NT2/D1 (cell line): ENCODE results near the gene LONRF3.

Experiments used
- DNase-seq: peaks from one replicate; pipeline ENCODE4 v3.0.0-alpha.2; 2011; ENCODE audit warnings: low read depth, low spot score
- H3K27me3 ChIP-seq: 2 replicates; pipeline ENCODE4 v1.6.0; 2011; ENCODE audit warnings: mild to moderate bottlenecking; ENCODE audit not compliant: insufficient read length, insufficient read depth
- H3K36me3 ChIP-seq: 2 replicates; pipeline ENCODE4 v1.6.1; 2011; ENCODE audit warnings: mild to moderate bottlenecking, low read length, mixed read lengths; ENCODE audit not compliant: insufficient read depth, insufficient read length
- H3K4me1 ChIP-seq: 2 replicates; pipeline ENCODE4 v1.5.1; 2011; ENCODE audit not compliant: insufficient read depth, insufficient read length
- H3K4me3 ChIP-seq: 2 replicates; pipeline ENCODE4 v1.5.1; 2011; ENCODE audit warnings: low read depth; ENCODE audit not compliant: insufficient read length
- H3K9ac ChIP-seq: 2 replicates; pipeline ENCODE4 v1.6.0; 2011; ENCODE audit warnings: low read depth; ENCODE audit not compliant: insufficient read length
- H3K9me3 ChIP-seq: 2 replicates; pipeline ENCODE4 v1.5.1; 2011; ENCODE audit warnings: mild to moderate bottlenecking, low read length; ENCODE audit not compliant: insufficient read depth
- SUZ12 ChIP-seq: IDR thresholded peaks from 2 replicates; pipeline ENCODE4 v1.6.1; 2011; ENCODE audit not compliant: insufficient read length, insufficient read depth; ENCODE audit errors: extremely low read depth
- YY1 ChIP-seq: IDR thresholded peaks from 2 replicates; pipeline ENCODE4 v1.6.1; 2011; ENCODE audit not compliant: insufficient read length, insufficient read depth
- ZNF274 ChIP-seq: IDR thresholded peaks from 2 replicates; pipeline ENCODE4 v1.6.1; 2011; ENCODE audit warnings: mild to moderate bottlenecking, low read depth, low read length

LONRF3 gene

DNA sequence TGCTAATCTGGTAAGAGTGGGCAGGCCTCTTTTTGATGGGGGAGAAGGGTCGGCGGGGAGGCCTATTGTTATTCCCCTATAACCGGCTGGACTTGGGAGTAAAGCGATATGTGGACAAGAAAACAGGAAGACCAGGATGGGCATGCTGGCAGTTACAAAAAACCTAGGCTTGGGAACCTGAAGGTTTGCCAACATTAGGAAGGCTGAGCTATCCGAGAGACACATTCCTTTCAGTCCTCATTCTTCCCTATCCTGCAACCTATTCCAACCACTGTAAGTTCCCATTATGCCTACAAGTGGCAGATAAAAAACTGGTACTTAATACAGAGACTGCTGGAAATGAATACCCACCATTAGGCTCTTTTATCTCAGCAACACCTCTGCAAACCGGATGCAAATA, 66.0 kb downstream of the LONRF3 start:
- H3K9ac ChIP-seq, result no peak overlapping the region
- H3K9me3 ChIP-seq, result no peaks in the 10 kb centered on the region
- DNase-seq, result no peak
- H3K36me3 ChIP-seq, result no peaks in the 10 kb centered on the region
- no peak for TF ChIP-seq ZNF274
- no peaks in the 10 kb centered on the region for H3K4me1 ChIP-seq
- no peak overlapping the region for H3K4me3 ChIP-seq
- H3K27me3 ChIP-seq, result no peaks in the 10 kb centered on the region

DNA sequence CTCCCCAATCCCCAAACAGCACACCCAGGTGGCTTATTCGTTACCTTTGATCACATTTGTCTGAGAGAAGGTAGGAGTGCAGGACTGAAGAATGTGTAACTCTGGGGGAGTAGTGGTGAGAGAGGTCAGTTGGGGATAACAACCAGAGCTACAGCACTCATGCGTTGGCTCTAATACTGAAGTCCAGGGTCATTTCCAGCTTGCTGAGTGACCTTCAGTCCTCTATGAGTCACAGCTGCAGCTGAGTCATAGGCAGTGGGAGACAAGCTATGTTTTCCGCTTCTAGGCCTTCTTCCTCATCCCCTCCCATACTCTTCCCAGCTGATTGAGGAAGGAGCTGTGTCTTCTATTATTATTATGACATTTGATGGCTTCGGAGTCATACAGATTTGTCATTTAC, 66.8 kb downstream of the LONRF3 start:
- TF ChIP-seq ZNF274 (no peak), YY1 (no peak), SUZ12 (no peak)
- no peaks in the 10 kb centered on the region for H3K4me1 ChIP-seq

DNA sequence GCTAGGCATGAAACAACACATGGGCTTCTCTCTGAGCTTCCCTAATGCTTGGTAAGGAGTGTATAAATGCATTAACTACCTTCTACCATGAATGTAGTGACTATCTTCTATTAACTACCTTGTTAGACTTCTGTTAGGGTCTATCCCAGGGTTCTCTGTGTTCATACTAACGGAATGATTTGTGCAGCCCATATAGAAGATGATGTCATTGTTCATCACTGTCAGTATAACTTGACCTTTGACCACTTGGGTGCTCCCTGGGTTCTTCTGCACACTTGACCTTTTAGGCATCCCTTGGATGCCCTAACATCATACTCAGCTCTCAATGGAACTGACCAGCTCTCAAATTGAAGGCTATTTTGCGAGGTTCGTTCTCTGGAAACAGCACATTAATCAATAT, 67.6 kb downstream of the LONRF3 start:
- DNase-seq, result no peak
- no peaks in the 10 kb centered on the region for H3K9me3 ChIP-seq
- TF ChIP-seq YY1 (no peak), SUZ12 (no peak), ZNF274 (no peak)
- no peaks in the 10 kb centered on the region for H3K36me3 ChIP-seq
- no peak overlapping the region for H3K4me3 ChIP-seq
- no peaks in the 10 kb centered on the region for H3K27me3 ChIP-seq
- H3K9ac ChIP-seq, result no peak overlapping the region
- no peaks in the 10 kb centered on the region for H3K4me1 ChIP-seq

More for the DNA sequence above, 66.8 kb downstream of the LONRF3 start:
- DNase-seq, result no peak
- Histone ChIP-seq H3K4me3 (no peak overlapping the region), H3K9ac (no peak overlapping the region), H3K36me3 (no peaks in the 10 kb centered on the region), H3K27me3 (no peaks in the 10 kb centered on the region), H3K9me3 (no peaks in the 10 kb centered on the region)

DNA sequence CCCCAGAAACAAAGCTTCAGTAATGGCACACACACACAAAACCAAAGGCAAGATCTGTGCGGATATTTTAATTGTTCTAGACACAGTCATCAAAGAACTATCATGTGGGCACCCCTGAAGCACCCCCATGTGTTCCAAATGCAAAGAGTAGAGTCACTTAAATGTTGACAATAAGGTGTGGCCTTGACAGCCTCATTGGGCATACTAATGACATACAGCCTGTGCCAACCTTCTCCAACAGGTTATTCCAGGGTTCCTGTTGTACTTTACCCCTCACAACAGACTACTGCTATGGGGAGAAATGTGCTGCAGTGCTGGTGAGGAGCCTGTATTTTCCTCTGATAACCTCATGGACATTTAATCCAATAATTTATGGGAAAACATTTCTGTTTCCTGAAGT, 68.6 kb downstream of the LONRF3 start:
- H3K4me3 ChIP-seq, result no peak overlapping the region
- no peaks in the 10 kb centered on the region for H3K4me1 ChIP-seq
- H3K9me3 ChIP-seq, result no peaks in the 10 kb centered on the region
- no peak for TF ChIP-seq ZNF274
- no peak for TF ChIP-seq YY1
- TF ChIP-seq SUZ12, result no peak
- H3K36me3 ChIP-seq, result no peaks in the 10 kb centered on the region
- no peak for DNase-seq
- no peak overlapping the region for H3K9ac ChIP-seq
- no peaks in the 10 kb centered on the region for H3K27me3 ChIP-seq

DNA sequence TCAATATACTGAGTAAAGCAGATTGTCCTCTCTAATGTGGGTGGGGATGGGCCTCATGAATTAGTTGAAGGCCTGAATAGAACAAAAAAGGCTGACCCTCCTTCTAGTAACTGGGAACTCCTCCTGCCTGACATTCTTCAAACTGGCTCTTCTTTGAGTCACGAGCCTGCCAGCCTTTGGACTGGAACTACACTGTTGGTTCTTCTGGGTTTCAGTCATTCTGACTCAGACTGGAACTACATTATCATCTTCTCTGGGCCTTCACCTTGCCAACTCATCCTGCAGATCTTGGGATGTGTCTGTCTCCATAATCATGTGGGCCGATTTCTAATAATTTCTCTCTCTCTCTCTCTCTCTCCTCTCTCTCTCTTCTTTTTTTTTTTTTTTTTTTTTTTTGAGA, 71.5 kb downstream of the LONRF3 start:
- no peaks in the 10 kb centered on the region for H3K27me3 ChIP-seq
- H3K9ac ChIP-seq, result no peak overlapping the region
- H3K36me3 ChIP-seq, result no peaks in the 10 kb centered on the region
- H3K4me1 ChIP-seq, result no peaks in the 10 kb centered on the region
- H3K9me3 ChIP-seq, result no peaks in the 10 kb centered on the region
- no peak overlapping the region for H3K4me3 ChIP-seq
- TF ChIP-seq SUZ12, result no peak
- TF ChIP-seq YY1, result no peak
- no peak for TF ChIP-seq ZNF274
- no peak for DNase-seq

DNA sequence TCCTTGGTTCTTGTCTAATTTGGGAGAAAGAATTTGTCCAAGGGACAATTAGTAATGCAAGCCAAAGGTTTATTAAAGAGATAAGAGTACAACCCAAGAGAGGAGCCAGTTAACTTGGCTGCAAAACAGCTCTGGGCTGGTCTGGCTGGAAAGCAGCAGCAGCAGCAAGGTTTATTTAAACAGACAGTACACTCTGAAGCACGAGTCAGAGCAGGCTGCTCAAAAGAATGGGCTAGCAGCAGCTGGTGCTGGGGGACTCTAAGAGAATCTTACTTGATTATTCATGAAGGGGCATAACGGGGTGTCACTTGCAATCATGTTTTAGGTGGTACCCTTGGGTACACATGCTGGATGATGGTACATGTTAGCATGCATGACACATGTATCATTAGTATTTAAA, 81.3 kb downstream of the LONRF3 start:
- Histone ChIP-seq H3K27me3 (no peaks in the 10 kb centered on the region), H3K9ac (no peak overlapping the region), H3K36me3 (no peaks in the 10 kb centered on the region), H3K9me3 (no peaks in the 10 kb centered on the region), H3K4me1 (no peaks in the 10 kb centered on the region), H3K4me3 (no peak overlapping the region)
- DNase-seq, result no peak
- TF ChIP-seq ZNF274, result no peak
- no peak for TF ChIP-seq SUZ12
- TF ChIP-seq YY1, result no peak

DNA sequence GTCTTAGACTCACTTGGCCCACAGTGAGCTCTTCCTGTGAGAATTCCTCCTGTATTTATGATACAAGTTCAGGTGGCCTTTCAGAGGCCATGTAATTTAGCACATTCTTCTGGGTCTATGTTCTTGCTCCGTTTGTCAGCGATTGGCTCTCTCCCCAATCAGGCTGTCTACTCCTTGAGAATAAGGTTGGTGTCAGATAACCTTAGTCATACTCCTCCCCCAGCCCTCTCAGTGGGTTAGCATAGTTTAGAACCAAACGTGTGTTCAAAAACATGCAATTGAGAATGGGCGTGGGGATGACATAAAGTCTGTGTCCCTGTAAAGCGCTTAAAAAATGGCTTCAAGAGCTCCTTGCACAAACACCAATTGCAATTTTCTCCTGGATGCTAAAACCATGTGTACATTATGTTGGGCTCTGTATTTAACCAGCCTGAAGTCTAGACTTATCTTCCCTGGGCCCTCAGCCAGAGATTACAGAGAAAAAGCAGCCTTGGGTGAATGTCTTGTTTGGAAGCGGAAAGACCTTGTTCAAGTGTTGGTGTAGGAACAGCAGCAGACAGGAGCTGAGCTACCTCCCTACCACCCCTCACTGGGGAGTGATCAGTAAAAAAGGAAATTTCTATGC, 88.4 kb downstream of the LONRF3 start:
- H3K36me3 ChIP-seq, result no peaks in the 10 kb centered on the region
- no peaks in the 10 kb centered on the region for H3K4me1 ChIP-seq
- H3K9ac ChIP-seq, result no peak overlapping the region
- TF ChIP-seq SUZ12, result no peak
- peak; percentile 2 for DNase-seq
- H3K4me3 ChIP-seq, result no peak overlapping the region
- no peaks in the 10 kb centered on the region for H3K9me3 ChIP-seq
- no peaks in the 10 kb centered on the region for H3K27me3 ChIP-seq

DNA sequence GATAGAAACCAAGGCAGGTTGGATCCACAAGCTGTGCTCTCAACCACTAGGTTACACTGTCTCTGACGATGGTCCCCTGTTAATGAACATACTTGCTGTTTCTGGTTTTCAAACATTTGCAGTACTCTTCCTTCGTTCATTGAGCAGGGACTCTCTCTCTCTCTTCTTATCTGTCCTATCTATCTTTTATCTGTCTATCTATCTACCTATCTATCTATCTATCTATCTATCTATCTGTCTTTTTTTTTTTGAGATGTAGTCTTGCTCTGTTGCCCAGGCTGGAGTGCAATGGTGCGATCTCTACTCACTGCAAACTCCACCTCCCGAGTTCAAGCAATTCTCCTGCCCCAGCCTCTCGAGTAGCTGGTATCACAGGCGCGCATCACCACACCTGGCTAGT, 89.0 kb downstream of the LONRF3 start:
- no peak for DNase-seq
- Histone ChIP-seq H3K27me3 (no peaks in the 10 kb centered on the region), H3K36me3 (no peaks in the 10 kb centered on the region), H3K9me3 (no peaks in the 10 kb centered on the region), H3K4me3 (no peak overlapping the region), H3K4me1 (no peaks in the 10 kb centered on the region), H3K9ac (no peak overlapping the region)
- no peak for TF ChIP-seq SUZ12
- TF ChIP-seq YY1, result no peak
- no peak for TF ChIP-seq ZNF274
